Peyer's patch (tissue), 4 donors: ENCODE measurements around the gene DDRGK1. TPM values are rescaled to one million over a fixed set of nuclear protein-coding genes. Genes with fewer than 3 reads are reported as not detected.

Experiments used
- DNase-seq, 3 donors: peaks; one replicate each; pipeline ENCODE4 v3.0.0-alpha.2; 2017 to 2019
- H3K27ac ChIP-seq, 4 donors: fragments of 200-600 bp; sonication (generic); one replicate each; pipeline ENCODE4 v1.5.1; 2016 to 2019
- H3K27me3 ChIP-seq, 2 donors: fragments of 200-600 bp; sonication (generic); one replicate each; pipeline ENCODE4 v1.5.1; 2019
- H3K36me3 ChIP-seq, 3 donors: fragments of 200-600 bp; sonication (generic); one replicate each; pipeline ENCODE4 v1.5.1; 2016 to 2019
- H3K4me1 ChIP-seq, 4 donors: fragments of 200-600 bp; sonication (generic); one replicate each; pipeline ENCODE4 v1.5.1; 2016 to 2019
- H3K4me3 ChIP-seq, 4 donors: fragments of 200-600 bp; sonication (generic); 1 replicate in 3 of 4; 2 replicates in 1 of 4; pipeline ENCODE4 v1.5.1; 2016 to 2019; ENCODE audit warnings: mild to moderate bottlenecking in 1 of 4
- H3K9me3 ChIP-seq, 4 donors: fragments of 200-600 bp; sonication (generic); one replicate each; pipeline ENCODE4 v1.5.1; 2016 to 2019; ENCODE audit warnings: mild to moderate bottlenecking in 1 of 4
- POLR2A ChIP-seq, 2 donors: fragments of 450-650 bp; IDR thresholded peaks; one replicate each; pipeline ENCODE4 v1.5.1; 2017; ENCODE audit warnings: antibody characterized with exemption in 2 of 2, mild to moderate bottlenecking in 2 of 2, moderate library complexity in 2 of 2
- total RNA-seq, 4 donors: library from RNA; depleted of rRNA; stranded (reverse); fragments of >200 nt; gene quantifications; one replicate each; pipeline ENCODE4 v1.1.0, GENCODE V29; 2016
- TF ChIP-seq, protein P1 (sequence below), 6 experiments: fragments of 450-650 bp in 4 of 6; fragments of 200-600 bp in 2 of 6; sonication (generic) in 1 of 6; IDR thresholded peaks; one replicate each; pipeline ENCODE4 v1.5.1; 2017 to 2019; ENCODE audit warnings: antibody characterized with exemption in 6 of 6, mild to moderate bottlenecking in 3 of 6, moderate library complexity in 1 of 6

Gene DDRGK1
- total RNA-seq, 4 donors from 2014 or later: 72.9 to 111 (median 92.5) TPM

DNA sequence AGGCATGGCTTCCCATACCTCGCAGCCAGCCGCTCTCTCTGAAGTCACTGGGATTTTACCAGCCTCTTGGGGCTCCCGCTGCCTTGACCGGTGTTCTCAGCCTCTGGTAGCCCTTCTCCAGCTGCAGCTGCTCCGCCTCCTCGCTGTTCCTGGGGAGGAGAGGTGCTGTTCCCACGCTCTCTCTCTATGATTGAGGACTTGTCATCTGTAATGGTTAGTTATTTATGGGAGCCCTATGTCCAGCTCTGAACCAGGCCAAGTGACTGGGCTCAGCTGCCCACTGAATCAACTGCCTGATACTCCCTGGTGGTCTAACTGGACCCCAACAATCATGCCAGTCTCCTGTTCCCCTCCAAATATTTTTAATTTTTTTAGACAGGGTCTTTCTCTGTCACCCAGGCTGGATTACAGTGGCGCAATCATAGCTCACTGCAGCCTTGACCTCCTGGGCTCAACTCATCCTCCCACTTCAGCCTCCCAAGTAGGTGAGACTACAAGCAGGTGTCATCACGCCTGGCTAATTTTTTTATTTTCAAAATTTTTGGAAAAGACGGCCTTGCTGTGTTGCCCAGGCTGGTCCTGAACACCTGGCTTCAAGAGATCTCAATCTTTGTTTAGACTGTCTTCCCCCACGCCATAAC, 39.4 kb upstream of the DDRGK1 start:
- no peak overlapping the region for H3K4me3 ChIP-seq
- peaks cover 0 to 7% of the 10 kb centered on the region in 2 donors for H3K27me3 ChIP-seq

DNA sequence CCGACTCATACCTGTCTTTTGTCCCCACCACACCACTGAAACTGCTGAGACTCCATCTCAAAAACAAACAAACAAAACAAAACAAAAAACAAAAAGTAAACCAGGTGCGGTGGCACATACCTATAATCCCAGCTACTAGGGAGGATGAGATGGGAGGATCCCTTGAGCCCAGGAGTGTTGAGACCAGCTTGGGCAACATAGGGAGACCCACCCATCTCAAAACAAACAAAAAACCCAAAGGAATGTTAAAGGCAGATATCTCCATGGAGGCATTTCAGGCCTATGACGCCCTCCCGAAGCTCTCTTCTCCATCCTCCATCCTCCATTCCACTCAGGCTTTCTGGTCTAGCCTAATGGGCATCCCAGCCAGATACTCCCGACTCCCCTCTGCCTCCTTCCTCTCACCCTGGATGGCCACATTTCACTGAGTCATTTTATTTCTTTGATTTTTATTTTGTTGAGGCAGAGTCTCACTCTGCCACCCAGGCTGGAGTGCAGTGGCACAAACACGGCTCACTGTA, 37.8 kb upstream of the DDRGK1 start:
- DNase-seq: no peak
- TF ChIP-seq, protein P1, sequence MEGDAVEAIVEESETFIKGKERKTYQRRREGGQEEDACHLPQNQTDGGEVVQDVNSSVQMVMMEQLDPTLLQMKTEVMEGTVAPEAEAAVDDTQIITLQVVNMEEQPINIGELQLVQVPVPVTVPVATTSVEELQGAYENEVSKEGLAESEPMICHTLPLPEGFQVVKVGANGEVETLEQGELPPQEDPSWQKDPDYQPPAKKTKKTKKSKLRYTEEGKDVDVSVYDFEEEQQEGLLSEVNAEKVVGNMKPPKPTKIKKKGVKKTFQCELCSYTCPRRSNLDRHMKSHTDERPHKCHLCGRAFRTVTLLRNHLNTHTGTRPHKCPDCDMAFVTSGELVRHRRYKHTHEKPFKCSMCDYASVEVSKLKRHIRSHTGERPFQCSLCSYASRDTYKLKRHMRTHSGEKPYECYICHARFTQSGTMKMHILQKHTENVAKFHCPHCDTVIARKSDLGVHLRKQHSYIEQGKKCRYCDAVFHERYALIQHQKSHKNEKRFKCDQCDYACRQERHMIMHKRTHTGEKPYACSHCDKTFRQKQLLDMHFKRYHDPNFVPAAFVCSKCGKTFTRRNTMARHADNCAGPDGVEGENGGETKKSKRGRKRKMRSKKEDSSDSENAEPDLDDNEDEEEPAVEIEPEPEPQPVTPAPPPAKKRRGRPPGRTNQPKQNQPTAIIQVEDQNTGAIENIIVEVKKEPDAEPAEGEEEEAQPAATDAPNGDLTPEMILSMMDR (IDR thresholded peaks at IDR 0.05): no peak
- no peak for TF ChIP-seq POLR2A (IDR thresholded peaks at IDR 0.05)
- H3K4me3 ChIP-seq: no peak overlapping the region
- H3K9me3 ChIP-seq: no peaks in the 10 kb centered on the region
- peaks cover 0 to 14% of the 10 kb centered on the region in 2 donors for H3K27me3 ChIP-seq
- no peaks in the 10 kb centered on the region for H3K36me3 ChIP-seq
- no peak overlapping the region for H3K27ac ChIP-seq
- H3K4me1 ChIP-seq: peaks cover 3 to 24% (median 7%) of the 10 kb centered on the region in 4 donors

More for the DNA sequence above, 39.4 kb upstream of the DDRGK1 start:
- Histone ChIP-seq H3K4me1 (peaks cover 0 to 20% (median 7%) of the 10 kb centered on the region in 4 donors), H3K36me3 (no peaks in the 10 kb centered on the region), H3K27ac (no peak overlapping the region), H3K9me3 (no peaks in the 10 kb centered on the region)
- peak in 1 of 3 donors; percentile 37 for DNase-seq
- TF ChIP-seq, protein P1 (IDR thresholded peaks at IDR 0.05): no peak
- TF ChIP-seq POLR2A (IDR thresholded peaks at IDR 0.05): no peak

DNA sequence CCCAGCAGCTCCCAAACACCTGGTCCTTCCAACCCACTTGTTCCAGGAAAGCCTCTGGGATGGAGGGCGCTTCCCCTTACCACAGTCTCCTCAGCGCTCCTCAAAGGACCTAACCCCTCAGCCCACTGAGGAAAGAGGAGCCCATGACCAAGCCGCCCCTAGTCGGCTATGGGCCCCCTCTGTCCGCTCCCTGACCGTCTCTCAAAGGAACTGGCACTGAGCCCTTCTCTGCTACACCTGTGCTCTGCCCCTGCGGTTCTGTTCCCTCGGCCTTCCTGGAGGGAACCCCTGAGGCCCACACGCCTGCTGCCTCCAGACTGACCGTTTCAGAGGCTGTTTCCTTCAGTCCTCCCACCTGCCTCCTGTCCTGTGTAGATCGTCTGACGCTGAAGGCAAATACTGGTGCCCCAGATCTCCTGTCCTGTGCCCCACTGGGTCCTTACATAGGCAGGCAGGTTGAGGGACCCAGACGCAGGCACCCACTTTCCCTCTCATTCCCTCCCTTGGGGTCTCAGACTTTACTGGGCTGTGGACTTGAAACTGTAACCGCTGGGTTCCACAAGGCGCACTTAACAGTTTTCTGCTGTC, 36.4 kb upstream of the DDRGK1 start:
- Histone ChIP-seq H3K4me1 (peaks cover 3 to 24% (median 7%) of the 10 kb centered on the region in 4 donors), H3K4me3 (no peak overlapping the region), H3K27ac (no peak overlapping the region), H3K36me3 (no peaks in the 10 kb centered on the region), H3K27me3 (peaks cover 0 to 14% of the 10 kb centered on the region in 2 donors), H3K9me3 (no peaks in the 10 kb centered on the region)
- TF ChIP-seq POLR2A (IDR thresholded peaks at IDR 0.05): no peak
- TF ChIP-seq, protein P1 (IDR thresholded peaks at IDR 0.05): no peak
- peak in 1 of 3 donors; percentile 39 for DNase-seq

DNA sequence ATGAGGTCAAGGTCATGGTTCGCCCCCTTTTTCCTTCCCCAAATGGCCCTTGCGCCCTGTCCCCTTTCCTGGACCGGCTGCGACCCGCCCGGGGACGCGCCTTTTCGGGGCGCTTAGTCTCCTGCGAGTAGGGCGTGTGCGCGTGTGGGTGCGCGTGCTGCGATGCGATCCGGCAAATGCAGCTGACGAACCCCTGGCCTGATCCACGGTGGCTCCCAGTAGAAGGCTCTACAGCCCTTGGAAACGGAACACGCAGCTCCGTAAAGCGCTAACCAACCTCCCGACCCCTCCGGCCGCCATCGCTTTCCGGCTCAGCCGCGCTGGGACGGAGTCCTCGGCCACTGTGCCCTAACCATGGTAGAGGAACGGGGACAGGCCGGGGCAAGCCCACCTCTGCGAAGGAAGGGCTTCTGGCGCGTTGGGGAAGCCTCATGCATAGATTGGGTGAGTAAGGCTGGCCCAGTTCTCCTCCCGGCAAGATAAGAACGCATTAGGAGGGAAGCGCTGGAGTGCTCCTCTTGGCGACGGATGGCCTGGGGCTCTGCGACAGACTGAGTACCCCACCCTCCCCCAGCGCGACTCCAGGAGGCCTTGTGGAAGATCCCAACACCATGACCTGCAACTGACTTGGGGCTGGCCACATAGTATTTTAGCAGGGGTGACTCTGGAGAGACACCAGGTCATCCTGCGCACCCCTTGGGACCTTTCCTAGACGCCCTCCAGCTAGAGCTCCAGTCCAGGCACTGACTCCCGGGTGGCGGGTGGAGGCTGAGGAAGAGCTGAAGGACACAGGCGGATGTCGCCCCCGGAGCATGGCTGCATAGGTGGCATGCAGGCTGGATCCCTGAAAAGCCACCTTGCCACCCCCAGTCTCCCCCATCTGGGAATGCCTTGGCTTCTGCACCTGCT, 35.6 kb upstream of the DDRGK1 start:
- Histone ChIP-seq H3K36me3 (no peaks in the 10 kb centered on the region), H3K9me3 (no peaks in the 10 kb centered on the region), H3K4me1 (peaks cover 3 to 24% (median 7%) of the 10 kb centered on the region in 4 donors), H3K27ac (no peak overlapping the region), H3K4me3 (peak overlapping the region; percentile 64 to 87 (median 80)), H3K27me3 (peaks cover 0 to 14% of the 10 kb centered on the region in 2 donors)
- DNase-seq: peak in 1 of 3 donors; percentile 39
- TF ChIP-seq, protein P1 (IDR thresholded peaks at IDR 0.05): no peak
- TF ChIP-seq POLR2A (IDR thresholded peaks at IDR 0.05): no peak
